Middle frontal gyrus (tissue), 1 donor: ENCODE measurements around the gene ZNF222.
A peak's percentile ranks its signal among the peaks of the same experiment; 100 is the strongest.

Experiments used
- DNase-seq: peaks from one replicate; pipeline ENCODE4 v3.0.0-alpha.2; 2015; ENCODE audit warnings: low spot score; ENCODE audit errors: extremely low spot score

The ZNF222 gene

GRCh38 chr19:44051650-44052402 is 26.6 kb downstream of the ZNF222 start, which contains the start of gene ZNF223:
Gene ZNF223, plus strand, starts transcription at chr19:44052036. Its CDS starts 3,141 bp downstream, at chr19:44055177.
- peak; percentile 96 for DNase-seq

- DNase-seq = no peak
Observed at GRCh38 chr19:44055870-44056269, 30.7 kb downstream of the ZNF222 start.

DNA sequence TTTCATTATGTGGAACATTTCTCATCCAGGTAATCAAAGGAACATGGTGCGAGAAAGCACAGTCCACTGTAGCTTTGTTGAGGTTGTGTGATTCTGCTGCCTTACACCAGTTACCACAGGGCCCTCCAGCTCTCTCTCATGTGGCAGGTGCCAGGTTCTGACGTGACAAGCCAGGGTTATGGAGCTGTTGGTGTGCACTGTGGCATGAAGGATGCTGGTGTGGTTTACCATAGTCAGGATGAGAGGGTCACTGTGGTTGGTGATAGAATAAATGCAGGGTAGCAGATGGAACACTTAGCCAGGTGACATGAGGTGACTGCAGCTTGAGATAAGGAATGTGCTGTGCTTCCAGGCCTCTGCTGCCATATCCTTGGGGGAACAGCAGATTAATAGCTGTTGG is 34.0 kb downstream of the ZNF222 start:
- no peak for DNase-seq

GRCh38 chr19:44061038-44061437 is 35.9 kb downstream of the ZNF222 start:
- no peak for DNase-seq

DNA sequence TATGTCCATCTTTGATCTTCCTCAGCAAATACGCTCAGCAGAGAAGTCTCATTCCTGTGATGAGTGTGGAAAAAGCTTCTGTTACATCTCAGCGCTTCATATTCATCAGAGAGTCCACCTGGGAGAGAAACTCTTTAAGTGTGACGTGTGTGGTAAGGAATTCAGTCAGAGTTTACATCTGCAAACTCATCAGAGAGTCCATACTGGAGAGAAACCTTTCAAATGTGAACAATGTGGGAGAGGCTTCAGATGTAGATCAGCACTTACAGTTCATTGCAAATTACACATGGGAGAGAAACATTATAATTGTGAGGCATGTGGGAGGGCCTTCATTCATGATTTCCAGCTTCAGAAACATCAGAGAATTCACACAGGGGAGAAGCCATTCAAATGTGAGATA is 41.1 kb downstream of the ZNF222 start:
- no peak for DNase-seq

DNA sequence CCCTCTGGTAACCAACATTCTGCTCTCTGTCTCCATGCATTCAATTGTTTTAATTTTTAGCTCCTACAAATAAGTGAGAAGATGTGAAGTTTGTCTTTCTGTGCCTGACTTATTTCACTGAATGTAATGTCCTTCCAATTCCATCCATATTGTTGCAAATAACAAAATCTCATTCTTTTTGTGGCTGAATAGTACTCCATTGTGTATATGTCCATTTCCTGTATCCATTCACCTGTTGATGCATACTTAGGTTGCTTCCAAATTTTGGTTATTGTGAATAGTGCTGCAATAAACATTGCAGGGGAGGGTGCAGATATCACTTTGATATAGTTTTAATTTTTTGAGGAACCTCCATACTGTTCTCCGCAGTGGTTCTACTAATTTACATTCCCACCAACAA is 44.2 kb downstream of the ZNF222 start:
- no peak for DNase-seq

GRCh38 chr19:44071824-44072542 is 46.8 kb downstream of the ZNF222 start, which contains the start of gene ZNF284:
Gene ZNF284, plus strand, starts transcription at chr19:44072159. Its CDS starts 4,231 bp downstream, at chr19:44076390.
- DNase-seq = peak; percentile 85

DNA sequence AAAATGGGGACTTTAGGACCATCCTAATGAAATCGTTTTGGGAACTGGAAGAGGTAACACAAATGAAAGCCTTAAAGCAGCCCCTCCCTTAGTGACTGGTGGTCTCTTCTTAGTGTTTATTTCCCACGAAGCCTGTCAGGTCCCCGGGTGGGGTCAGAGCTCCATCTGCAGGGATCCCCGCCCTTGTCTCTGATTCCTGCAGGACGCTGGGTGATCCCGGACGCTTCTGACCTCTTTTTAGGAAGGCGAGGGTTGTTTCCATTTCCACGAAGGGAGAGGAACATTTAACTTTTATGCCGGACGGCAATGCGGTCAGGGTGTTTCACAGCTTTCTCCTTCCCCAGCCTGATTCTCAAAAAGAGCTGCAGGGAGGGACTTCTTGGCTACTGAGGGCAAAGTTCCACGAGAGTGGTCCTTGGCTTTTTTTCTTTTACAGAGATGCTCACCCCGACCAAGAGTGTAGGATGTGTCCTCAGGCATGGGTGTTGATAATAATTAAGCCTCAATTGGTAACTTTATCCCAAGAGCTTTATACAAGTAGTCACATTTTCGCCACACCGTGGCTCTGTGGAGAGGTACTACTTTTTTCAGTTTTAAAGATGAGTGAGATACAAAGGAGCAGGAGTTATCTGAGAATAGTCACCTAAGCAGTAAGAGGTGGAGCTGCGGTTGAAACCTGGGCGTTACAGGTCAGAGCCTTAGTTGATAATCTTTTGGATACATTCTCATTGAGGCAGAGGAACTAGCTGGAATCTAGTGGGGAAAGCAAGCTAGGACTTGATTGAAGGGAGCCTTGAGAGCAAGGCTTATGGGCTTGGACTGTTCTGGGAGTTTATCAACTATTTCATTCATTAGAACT is 47.6 kb downstream of the ZNF222 start:
- no peak for DNase-seq

DNA sequence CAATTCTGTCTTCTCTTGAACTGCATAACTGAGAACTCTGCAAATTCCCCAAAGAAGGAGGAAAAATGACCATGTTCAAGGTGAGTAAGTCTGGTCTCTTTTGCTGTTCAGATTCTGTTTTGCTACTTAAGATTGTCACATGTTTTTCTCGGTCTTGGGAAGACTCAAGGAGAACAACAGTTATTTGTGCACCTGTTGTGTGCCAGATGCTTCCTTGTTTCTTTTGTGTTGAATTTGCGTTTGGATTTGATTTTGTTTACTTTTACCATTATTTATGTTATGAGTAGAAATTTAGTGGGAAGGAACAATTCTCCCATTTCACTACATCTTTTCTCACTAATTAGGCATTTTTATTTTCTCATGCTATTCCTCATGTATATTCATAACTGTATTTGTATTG is 51.1 kb downstream of the ZNF222 start:
- no peak for DNase-seq
